Mesothelial cell of epicardium (in vitro differentiated cells): ENCODE data around the gene EFHD2. TPM values are rescaled to one million over a fixed set of nuclear protein-coding genes. Genes with fewer than 3 reads are reported as not detected.

Experiments
- DNase-seq, 2 experiments: peaks; one replicate each; pipeline ENCODE4 v3.0.0; 2021; ENCODE audit warnings: low spot score in 2 of 2; ENCODE audit not compliant: unreplicated experiment in 2 of 2
- H3K27ac Mint-ChIP-seq: 2 replicates; pipeline ENCODE4 v1.8.0; 2021; ENCODE audit warnings: mixed read lengths
- H3K27me3 Mint-ChIP-seq: 2 replicates; pipeline ENCODE4 v1.8.0; 2021; ENCODE audit warnings: low read depth, mixed read lengths
- H3K36me3 Mint-ChIP-seq: 2 replicates; pipeline ENCODE4 v1.8.0; 2021; ENCODE audit warnings: mixed read lengths
- H3K4me1 Mint-ChIP-seq: 2 replicates; pipeline ENCODE4 v1.8.0; 2021; ENCODE audit warnings: mixed read lengths
- H3K4me3 Mint-ChIP-seq: 2 replicates; pipeline ENCODE4 v1.8.0; 2021; ENCODE audit warnings: mild to moderate bottlenecking, moderate library complexity, mixed read lengths
- H3K9me3 Mint-ChIP-seq: 2 replicates; pipeline ENCODE4 v1.8.0; 2021; ENCODE audit warnings: mixed read lengths
- CTCF ChIP-seq: fragments of 200-600 bp; sonication (generic); IDR thresholded peaks from one replicate; pipeline ENCODE4 v1.5.0; 2021; ENCODE audit warnings: antibody characterized with exemption; ENCODE audit not compliant: unreplicated experiment
- total RNA-seq: library from RNA; stranded (reverse); gene quantifications from 3 replicates; pipeline ENCODE4 v1.2.1, GENCODE V29; 2021

Gene EFHD2
- total RNA-seq, 1 donor from 2014 or later = 16.2 TPM

GRCh38 chr1:15452216-15452615 is 42.5 kb downstream of the EFHD2 start:
- no peak for TF ChIP-seq CTCF
- H3K27ac Mint-ChIP-seq = no peak overlapping the region
- H3K9me3 Mint-ChIP-seq = peaks cover 6% of the 10 kb centered on the region
- no peak overlapping the region for H3K4me3 Mint-ChIP-seq
- no peaks in the 10 kb centered on the region for H3K36me3 Mint-ChIP-seq
- no peak for DNase-seq
- peaks cover 6% of the 10 kb centered on the region for H3K27me3 Mint-ChIP-seq
- peaks cover 4% of the 10 kb centered on the region for H3K4me1 Mint-ChIP-seq

- no peak overlapping the region for H3K4me3 Mint-ChIP-seq
- H3K9me3 Mint-ChIP-seq = peaks cover 6% of the 10 kb centered on the region
- no peak for TF ChIP-seq CTCF
- no peaks in the 10 kb centered on the region for H3K27me3 Mint-ChIP-seq
- H3K36me3 Mint-ChIP-seq = no peaks in the 10 kb centered on the region
- peaks cover 8% of the 10 kb centered on the region for H3K4me1 Mint-ChIP-seq
- H3K27ac Mint-ChIP-seq = no peak overlapping the region
- DNase-seq = no peak
Observed at GRCh38 chr1:15452866-15453571, 43.3 kb downstream of the EFHD2 start.

- H3K36me3 Mint-ChIP-seq = no peaks in the 10 kb centered on the region
- no peak overlapping the region for H3K4me3 Mint-ChIP-seq
- H3K4me1 Mint-ChIP-seq = peaks cover 13% of the 10 kb centered on the region
- H3K27ac Mint-ChIP-seq = no peak overlapping the region
- TF ChIP-seq CTCF = no peak
- no peaks in the 10 kb centered on the region for H3K27me3 Mint-ChIP-seq
- DNase-seq = no peak
- H3K9me3 Mint-ChIP-seq = peaks cover 6% of the 10 kb centered on the region
Observed at GRCh38 chr1:15453734-15454133, 44.0 kb downstream of the EFHD2 start.

GRCh38 chr1:15454256-15454655 is 44.6 kb downstream of the EFHD2 start:
- H3K9me3 Mint-ChIP-seq = peaks cover 6% of the 10 kb centered on the region

GRCh38 chr1:15455522-15455921 is 45.8 kb downstream of the EFHD2 start:
- DNase-seq = no peak
- peaks cover 22% of the 10 kb centered on the region for H3K4me1 Mint-ChIP-seq
- H3K9me3 Mint-ChIP-seq = peaks cover 6% of the 10 kb centered on the region
- TF ChIP-seq CTCF = no peak
- no peak overlapping the region for H3K27ac Mint-ChIP-seq
- peaks cover 2% of the 10 kb centered on the region for H3K27me3 Mint-ChIP-seq
- no peak overlapping the region for H3K4me3 Mint-ChIP-seq
- no peaks in the 10 kb centered on the region for H3K36me3 Mint-ChIP-seq

More at GRCh38 chr1:15454256-15454655, 44.6 kb downstream of the EFHD2 start:
- TF ChIP-seq CTCF = no peak
- no peak for DNase-seq
- Mint-ChIP-seq H3K27ac (no peak overlapping the region), H3K4me3 (no peak overlapping the region), H3K4me1 (peaks cover 13% of the 10 kb centered on the region), H3K27me3 (no peaks in the 10 kb centered on the region), H3K36me3 (no peaks in the 10 kb centered on the region)
